T-cell (primary cell): ENCODE measurements around the gene ADAMTS9. TPM values are rescaled to one million over a fixed set of nuclear protein-coding genes. Genes with fewer than 3 reads are reported as not detected.

Experiments
- ATAC-seq, 4 experiments: fragments of 200-7000 bp in 3 of 4; fragments of 150-1000 bp in 1 of 4; cut with Tn5 transposase; replicated peaks in 1 of 4; 1 replicate in 3 of 4; 2 replicates in 1 of 4; pipeline ENCODE4 v1.10.0; 2021; ENCODE audit warnings: moderate library complexity in 3 of 4, mild to moderate bottlenecking in 2 of 4, moderate number of reproducible peaks in 1 of 4
- CTCF ChIA-PET, 2 donors: fragments of 300-600 bp; sonication (Branson Sonifier 250); formaldehyde crosslinking; loops; one replicate each; lab custom pipeline; 2022; ENCODE audit warnings: antibody characterized with exemption in 2 of 2; lab: Charles Lee
- POLR2A ChIA-PET, 2 donors: fragments of 300-600 bp; sonication (Branson Sonifier 250); formaldehyde crosslinking; loops; one replicate each; lab custom pipeline; 2022; ENCODE audit warnings: antibody characterized with exemption in 2 of 2; lab: Charles Lee
- DNase-seq, 35 experiments: peaks; one replicate each; pipeline versions ENCODE4 v3.0.0 to v3.0.0-alpha.2; 2013 to 2023
- H3K27ac ChIP-seq: one replicate; pipeline ENCODE4 v1.5.1; 2013; ENCODE audit warnings: low read length
- H3K27me3 ChIP-seq, 2 experiments: replicated peaks in 1 of 2; 1 replicate in 1 of 2; 2 replicates in 1 of 2; pipeline versions ENCODE4 v1.6.1 to v1.7.0; 2013; ENCODE audit warnings: low read length in 1 of 2, mixed read lengths in 1 of 2; ENCODE audit not compliant: control insufficient read depth in 2 of 2, insufficient read depth in 2 of 2; ENCODE audit errors: extremely low read depth in 1 of 2
- H3K36me3 ChIP-seq, 2 donors: 1 replicate in 1 of 2; 2 replicates in 1 of 2; pipeline versions ENCODE4 v1.6.1 to v1.7.0; 2013; ENCODE audit warnings: low read length in 1 of 2; ENCODE audit not compliant: control insufficient read depth in 2 of 2, insufficient read depth in 1 of 2; ENCODE audit errors: extremely low read depth in 1 of 2
- H3K4me1 ChIP-seq, 2 experiments: 1 replicate in 1 of 2; 2 replicates in 1 of 2; pipeline versions ENCODE4 v1.6.1 to v1.7.0; 2013; ENCODE audit warnings: low read length in 2 of 2, mixed read lengths in 1 of 2; ENCODE audit not compliant: insufficient read depth in 2 of 2, control insufficient read depth in 1 of 2; ENCODE audit errors: extremely low read depth in 1 of 2
- H3K4me3 ChIP-seq, 2 donors: 1 replicate in 1 of 2; 2 replicates in 1 of 2; pipeline versions ENCODE4 v1.5.1 to v1.7.0; 2013; ENCODE audit warnings: mild to moderate bottlenecking in 2 of 2, low read length in 1 of 2, moderate library complexity in 1 of 2; ENCODE audit not compliant: control insufficient read depth in 1 of 2; ENCODE audit errors: extremely low read depth in 1 of 2
- H3K9me3 ChIP-seq: 2 replicates; pipeline ENCODE4 v1.7.0; 2013
- H3K27ac Mint-ChIP-seq, 2 donors: one replicate each; pipeline ENCODE4 v1.8.0; 2020 to 2021; ENCODE audit warnings: mild to moderate bottlenecking in 2 of 2, mixed read lengths in 2 of 2
- H3K27me3 Mint-ChIP-seq, 2 donors: one replicate each; pipeline ENCODE4 v1.8.0; 2021 to 2022; ENCODE audit warnings: mixed read lengths in 2 of 2
- H3K36me3 Mint-ChIP-seq: one replicate; pipeline ENCODE4 v1.8.0; 2021; ENCODE audit warnings: mixed read lengths
- H3K4me1 Mint-ChIP-seq, 3 donors: one replicate each; pipeline ENCODE4 v1.8.0; 2020 to 2022; ENCODE audit warnings: mixed read lengths in 3 of 3, mild to moderate bottlenecking in 1 of 3
- H3K4me3 Mint-ChIP-seq, 3 donors: one replicate each; pipeline ENCODE4 v1.8.0; 2020 to 2022; ENCODE audit warnings: mild to moderate bottlenecking in 3 of 3, mixed read lengths in 3 of 3, moderate library complexity in 3 of 3
- H3K9me3 Mint-ChIP-seq, 3 donors: one replicate each; pipeline ENCODE4 v1.8.0; 2020 to 2022; ENCODE audit warnings: mixed read lengths in 3 of 3
- WGBS: methylation state at CpG from one replicate; pipeline ENCODE4 v1.1.5; 2013; ENCODE audit warnings: missing lambda C conversion rate; ENCODE audit not compliant: insufficient coverage; 5-methylcytosine and 5-hydroxymethylcytosine counted together
- total RNA-seq, 35 experiments: library from RNA in 6 of 35; stranded (reverse) in 6 of 35; fragments of 120-200 nt in 1 of 35; gene quantifications; one replicate each; pipeline versions ENCODE4 v1.2.1 to v1.2.4 and lab custom pipeline; 2013 to 2026

Gene ADAMTS9
- total RNA-seq, 5 donors from 2014 or later (not counting 1 experiment from before 2014, with no cell fraction given) = 0.09 to 0.10 TPM; not detected in 3

- 70% methylated on average over 4 of the region's 18 CpGs for WGBS
- ATAC-seq (no peak), DNase-seq (no peak)
- no peaks in the 10 kb centered on the region for H3K36me3 Mint-ChIP-seq
- no peaks in the 10 kb centered on the region for H3K4me1 Mint-ChIP-seq
- H3K9me3 ChIP-seq = no peaks in the 10 kb centered on the region
- no peaks in the 10 kb centered on the region for H3K27me3 Mint-ChIP-seq
- no peak overlapping the region for H3K27ac ChIP-seq
- no peak overlapping the region for H3K27ac Mint-ChIP-seq
- CTCF ChIA-PET = no interaction called here
- POLR2A ChIA-PET = no interaction called here
- no peaks in the 10 kb centered on the region for H3K4me1 ChIP-seq
- H3K4me3 ChIP-seq = no peak overlapping the region
- H3K36me3 ChIP-seq = no peaks in the 10 kb centered on the region
- H3K4me3 Mint-ChIP-seq = no peak overlapping the region
- H3K27me3 ChIP-seq = no peaks in the 10 kb centered on the region
- H3K9me3 Mint-ChIP-seq = peaks cover 3 to 6% (median 4%) of the 10 kb centered on the region in 3 donors
Observed at GRCh38 chr3:64642327-64643151, 45.3 kb downstream of the ADAMTS9 start.

- CTCF ChIA-PET = no interaction called here
- 30% methylated on average over 1 of the region's 3 CpGs for WGBS
Observed at GRCh38 chr3:64638981-64639481, 48.8 kb downstream of the ADAMTS9 start.

GRCh38 chr3:64638511-64638910 lies 49.3 kb downstream of the ADAMTS9 start:
- Histone ChIP-seq H3K27ac (no peak overlapping the region), H3K36me3 (no peaks in the 10 kb centered on the region), H3K4me1 (no peaks in the 10 kb centered on the region), H3K27me3 (no peaks in the 10 kb centered on the region), H3K9me3 (no peaks in the 10 kb centered on the region), H3K4me3 (no peak overlapping the region)
- DNase-seq (no peak), ATAC-seq (no peak)
- no CpG with 5 or more reads among the region's 3 CpGs for WGBS
- ChIA-PET CTCF (no interaction called here), POLR2A (no interaction called here)
- Mint-ChIP-seq H3K27ac (no peak overlapping the region), H3K9me3 (peaks cover 0 to 7% (median 5%) of the 10 kb centered on the region in 3 donors), H3K36me3 (no peaks in the 10 kb centered on the region), H3K4me3 (no peak overlapping the region), H3K27me3 (no peaks in the 10 kb centered on the region), H3K4me1 (no peaks in the 10 kb centered on the region)

More at GRCh38 chr3:64638981-64639481, 48.8 kb downstream of the ADAMTS9 start:
- H3K36me3 ChIP-seq = no peaks in the 10 kb centered on the region
- H3K9me3 ChIP-seq = no peaks in the 10 kb centered on the region
- Mint-ChIP-seq H3K36me3 (no peaks in the 10 kb centered on the region), H3K27ac (no peak overlapping the region), H3K4me1 (no peaks in the 10 kb centered on the region), H3K27me3 (no peaks in the 10 kb centered on the region), H3K9me3 (peaks cover 0 to 7% (median 5%) of the 10 kb centered on the region in 3 donors), H3K4me3 (no peak overlapping the region)
- H3K27ac ChIP-seq = no peak overlapping the region
- no peaks in the 10 kb centered on the region for H3K27me3 ChIP-seq
- ATAC-seq = no peak
- POLR2A ChIA-PET = no interaction called here
- DNase-seq = no peak
- no peak overlapping the region for H3K4me3 ChIP-seq
- no peaks in the 10 kb centered on the region for H3K4me1 ChIP-seq

- DNase-seq (no peak), ATAC-seq (no peak)
- Histone ChIP-seq H3K36me3 (no peaks in the 10 kb centered on the region), H3K27ac (no peak overlapping the region), H3K9me3 (no peaks in the 10 kb centered on the region), H3K4me3 (no peak overlapping the region), H3K27me3 (no peaks in the 10 kb centered on the region), H3K4me1 (no peaks in the 10 kb centered on the region)
- Mint-ChIP-seq H3K27ac (no peak overlapping the region), H3K27me3 (no peaks in the 10 kb centered on the region), H3K9me3 (peaks cover 2 to 7% (median 5%) of the 10 kb centered on the region in 3 donors), H3K36me3 (no peaks in the 10 kb centered on the region), H3K4me1 (no peaks in the 10 kb centered on the region), H3K4me3 (no peak overlapping the region)
- WGBS = 100% methylated on average over 1 of the region's 6 CpGs
- ChIA-PET CTCF (no interaction called here), POLR2A (no interaction called here)
Observed at GRCh38 chr3:64634417-64634816, 53.4 kb downstream of the ADAMTS9 start.

GRCh38 chr3:64631951-64632350 lies 55.8 kb downstream of the ADAMTS9 start:
- Histone ChIP-seq H3K4me1 (no peaks in the 10 kb centered on the region), H3K27ac (no peak overlapping the region), H3K9me3 (no peaks in the 10 kb centered on the region), H3K27me3 (no peaks in the 10 kb centered on the region), H3K4me3 (no peak overlapping the region), H3K36me3 (no peaks in the 10 kb centered on the region)
- H3K4me3 Mint-ChIP-seq = no peak overlapping the region
- no peaks in the 10 kb centered on the region for H3K4me1 Mint-ChIP-seq
- no peak for DNase-seq
- no peak for ATAC-seq
- WGBS = 63% methylated on average over 1 of the region's 1 CpG
- H3K27ac Mint-ChIP-seq = no peak overlapping the region
- H3K9me3 Mint-ChIP-seq = peaks cover 2 to 13% (median 11%) of the 10 kb centered on the region in 3 donors
- ChIA-PET POLR2A (no interaction called here), CTCF (interaction anchor here (0.6 kb wide), 2 partner anchors 526 to 1686 kb away, joined by 4 read pairs; no protein-coding TSS in a partner anchor)
- H3K36me3 Mint-ChIP-seq = no peaks in the 10 kb centered on the region
- no peaks in the 10 kb centered on the region for H3K27me3 Mint-ChIP-seq

GRCh38 chr3:64627471-64628321 lies 60.1 kb downstream of the ADAMTS9 start:
- Histone ChIP-seq H3K9me3 (no peaks in the 10 kb centered on the region), H3K36me3 (no peaks in the 10 kb centered on the region), H3K27ac (no peak overlapping the region), H3K27me3 (no peaks in the 10 kb centered on the region), H3K4me3 (no peak overlapping the region), H3K4me1 (no peaks in the 10 kb centered on the region)
- CTCF ChIA-PET = no interaction called here
- Mint-ChIP-seq H3K9me3 (peaks cover 2 to 14% (median 9%) of the 10 kb centered on the region in 3 donors), H3K27me3 (no peaks in the 10 kb centered on the region), H3K36me3 (no peaks in the 10 kb centered on the region), H3K4me3 (no peak overlapping the region), H3K4me1 (no peaks in the 10 kb centered on the region), H3K27ac (no peak overlapping the region)
- DNase-seq (no peak), ATAC-seq (no peak)
- POLR2A ChIA-PET = no interaction called here
- WGBS = 73% methylated on average over 2 of the region's 7 CpGs
